Measurements from ENCODE around the gene OR14A16.

Gene OR14A16

DNA sequence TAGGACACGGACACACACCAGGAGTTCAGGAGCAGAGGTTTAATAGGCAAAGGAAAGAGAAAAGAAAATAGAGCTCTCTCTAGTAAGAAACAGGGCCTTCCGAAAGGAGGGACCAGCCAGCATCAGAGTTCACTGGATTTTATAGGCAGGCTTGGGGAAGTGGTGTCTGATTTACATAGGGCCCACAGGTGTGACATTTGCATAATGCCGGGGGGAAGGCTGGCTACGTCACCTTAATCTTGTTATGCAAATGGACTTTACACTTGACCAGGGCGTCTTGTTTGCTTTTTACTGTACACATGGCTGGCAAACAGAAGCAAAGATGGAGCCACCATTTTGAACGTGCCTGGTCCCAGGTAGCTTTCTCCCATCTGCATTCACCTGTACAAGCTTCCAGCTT is at the start of gene OR14A16:
TSS of gene OR14A16 (minus strand) at position 97 of the 400 bp plus-strand sequence. CDS start 8,390 bp downstream, outside the sequence.
- no peak for DNase-seq

DNA sequence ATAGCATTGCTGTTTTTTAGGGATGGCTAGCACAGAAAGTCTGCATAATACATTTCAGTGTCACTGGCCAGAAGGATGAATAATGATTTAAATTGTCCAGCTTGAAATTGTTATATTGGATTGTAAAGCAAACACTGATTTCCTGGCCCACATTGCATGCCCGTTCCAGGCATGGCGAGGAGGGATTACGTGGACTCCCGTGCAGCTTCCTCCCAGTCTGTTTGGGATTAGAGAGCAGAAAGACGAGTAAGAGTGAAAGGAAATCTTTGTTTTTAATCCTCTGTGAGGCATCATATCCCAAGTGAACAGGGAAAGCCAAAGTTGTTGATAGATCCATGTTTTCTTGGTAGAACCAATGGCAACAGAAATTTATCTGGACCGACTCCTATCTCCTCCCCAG is 41.5 kb upstream of the OR14A16 start:
- DNase-seq, result no peak

GRCh38 chr1:247864644-247865043 is 40.7 kb upstream of the OR14A16 start:
- no peak for DNase-seq

DNA sequence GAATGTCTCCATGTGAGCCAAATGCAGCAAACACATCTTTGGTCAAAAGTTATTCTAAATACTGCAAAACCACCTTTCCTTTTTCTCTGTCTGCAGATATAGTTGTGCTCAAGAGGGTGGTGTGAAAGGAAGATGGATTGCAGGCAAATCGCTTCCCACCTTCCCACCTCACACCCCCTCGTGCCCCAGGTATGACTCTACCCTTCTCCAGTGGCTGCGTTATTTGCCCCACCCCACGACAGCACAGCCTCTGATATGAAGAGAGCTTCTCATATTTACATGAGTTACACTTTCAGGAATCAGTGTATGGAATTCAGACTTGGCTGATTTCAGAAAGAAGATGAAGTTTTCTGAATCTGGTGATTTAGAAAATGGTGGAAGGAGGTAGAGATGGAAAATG is 38.8 kb upstream of the OR14A16 start:
- DNase-seq, result no peak

GRCh38 chr1:247857985-247858619 is 34.2 kb upstream of the OR14A16 start:
- no peak for DNase-seq

DNA sequence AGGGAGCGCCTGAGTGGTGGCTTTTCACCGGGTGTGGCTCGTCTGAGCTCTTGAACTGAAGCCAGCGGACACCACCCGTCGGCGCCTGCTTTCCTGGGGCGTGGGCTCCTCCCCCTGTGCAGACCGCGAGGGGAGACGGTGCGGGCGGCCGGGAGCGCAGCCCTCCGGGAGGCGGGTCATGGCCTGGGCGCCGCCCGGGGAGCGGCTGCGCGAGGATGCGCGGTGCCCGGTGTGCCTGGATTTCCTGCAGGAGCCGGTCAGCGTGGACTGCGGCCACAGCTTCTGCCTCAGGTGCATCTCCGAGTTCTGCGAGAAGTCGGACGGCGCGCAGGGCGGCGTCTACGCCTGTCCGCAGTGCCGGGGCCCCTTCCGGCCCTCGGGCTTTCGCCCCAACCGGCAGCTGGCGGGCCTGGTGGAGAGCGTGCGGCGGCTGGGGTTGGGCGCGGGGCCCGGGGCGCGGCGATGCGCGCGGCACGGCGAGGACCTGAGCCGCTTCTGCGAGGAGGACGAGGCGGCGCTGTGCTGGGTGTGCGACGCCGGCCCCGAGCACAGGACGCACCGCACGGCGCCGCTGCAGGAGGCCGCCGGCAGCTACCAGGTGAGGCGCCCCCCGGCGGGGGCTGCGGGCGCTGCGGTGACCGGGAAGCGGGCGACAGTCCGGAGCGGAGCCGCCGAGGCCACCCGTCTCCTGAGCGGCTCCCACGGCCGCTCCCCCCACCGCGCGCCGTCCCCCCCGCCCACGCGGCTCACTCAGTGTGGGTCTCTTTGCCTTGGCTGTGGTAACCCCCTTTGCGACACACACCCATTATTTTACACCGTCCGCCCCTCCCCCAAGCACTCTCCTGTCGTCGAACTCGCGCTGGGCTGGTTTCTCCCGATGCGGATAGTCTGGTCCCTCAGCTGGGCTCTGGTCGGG is 33.4 kb upstream of the OR14A16 start, which contains the start of gene TRIM58:
TSS of gene TRIM58 (plus strand) at position 119 of the 916 bp plus-strand sequence. CDS start at position 179, 60 bp downstream.
- DNase-seq, result no peak

- no peak for DNase-seq
Observed at GRCh38 chr1:247855911-247856310, 32.0 kb upstream of the OR14A16 start.

GRCh38 chr1:247854899-247855545 is 31.1 kb upstream of the OR14A16 start:
- DNase-seq, result no peak

GRCh38 chr1:247849616-247850015 is 25.7 kb upstream of the OR14A16 start:
- DNase-seq, result no peak

- DNase-seq, result no peak
Observed at GRCh38 chr1:247848346-247848745, 24.4 kb upstream of the OR14A16 start.

- no peak for DNase-seq
Observed at GRCh38 chr1:247845693-247846017, 21.7 kb upstream of the OR14A16 start.

GRCh38 chr1:247845011-247845692 is 21.2 kb upstream of the OR14A16 start:
- no peak for DNase-seq

DNA sequence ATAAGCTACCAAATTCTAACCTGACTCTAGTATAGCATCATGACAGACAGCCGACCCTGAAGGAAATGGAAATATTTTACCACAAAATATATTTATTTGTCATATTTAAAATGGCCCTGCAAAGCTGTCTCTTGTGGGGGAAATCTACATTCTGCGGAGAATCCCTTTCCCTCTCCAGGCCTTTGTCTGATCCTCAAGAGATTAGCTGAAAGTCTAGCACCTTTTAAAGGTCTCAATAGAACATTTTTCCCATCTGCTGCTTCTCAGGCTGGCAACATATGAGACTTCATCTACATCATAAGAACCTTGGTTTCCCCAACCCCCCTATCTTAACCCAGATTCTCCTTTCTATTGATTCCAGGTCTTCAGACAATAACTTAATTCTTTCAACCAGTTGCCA is 19.5 kb upstream of the OR14A16 start:
- no peak for DNase-seq

GRCh38 chr1:247841796-247842195 is 17.9 kb upstream of the OR14A16 start, which contains the start of gene OR11L1:
Gene OR11L1, minus strand, starts transcription at chr1:247841896. Its CDS starts 0 bp downstream, at chr1:247841896.
- DNase-seq, result no peak

- DNase-seq, result no peak
Observed at GRCh38 chr1:247840818-247841217, 16.9 kb upstream of the OR14A16 start.

DNA sequence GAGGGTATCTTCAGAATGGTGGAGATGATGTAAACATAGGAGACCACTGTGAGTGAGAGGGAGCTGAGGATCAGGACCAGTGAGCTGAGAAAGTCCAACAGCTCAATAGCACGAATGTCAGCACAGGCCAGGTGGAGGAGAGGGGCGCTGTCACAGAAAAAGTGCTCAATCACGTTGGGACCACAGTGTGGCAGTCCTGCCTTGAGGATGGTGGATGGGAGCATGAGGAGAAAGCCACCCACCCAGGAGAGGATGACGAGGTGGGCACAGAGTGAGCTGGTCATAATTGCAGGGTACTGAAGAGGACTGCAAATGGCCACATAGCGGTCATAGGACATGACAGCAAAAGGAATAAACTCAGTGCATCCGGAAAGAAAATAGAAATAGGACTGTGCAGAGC is 9.7 kb upstream of the OR14A16 start:
- DNase-seq, result no peak

DNA sequence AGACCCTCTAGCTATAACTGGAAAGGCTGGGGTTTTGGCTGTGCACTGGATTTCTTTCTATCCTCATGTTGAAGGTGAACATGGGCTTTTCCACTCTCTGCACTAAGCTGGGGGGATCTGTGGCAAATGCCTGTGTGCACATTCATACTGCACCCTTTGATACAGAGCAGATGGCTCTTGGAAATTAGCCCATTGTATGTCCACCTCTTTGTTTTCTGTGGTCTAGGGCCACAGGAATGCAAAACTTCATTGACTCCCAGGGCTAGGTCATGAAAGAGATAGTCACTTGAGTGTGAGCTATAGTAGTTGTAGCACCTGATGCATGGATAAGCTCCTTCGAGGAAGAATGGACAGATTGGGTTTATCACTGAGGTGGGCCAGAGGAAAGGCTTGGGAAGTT is 5.7 kb upstream of the OR14A16 start:
- no peak for DNase-seq

DNA sequence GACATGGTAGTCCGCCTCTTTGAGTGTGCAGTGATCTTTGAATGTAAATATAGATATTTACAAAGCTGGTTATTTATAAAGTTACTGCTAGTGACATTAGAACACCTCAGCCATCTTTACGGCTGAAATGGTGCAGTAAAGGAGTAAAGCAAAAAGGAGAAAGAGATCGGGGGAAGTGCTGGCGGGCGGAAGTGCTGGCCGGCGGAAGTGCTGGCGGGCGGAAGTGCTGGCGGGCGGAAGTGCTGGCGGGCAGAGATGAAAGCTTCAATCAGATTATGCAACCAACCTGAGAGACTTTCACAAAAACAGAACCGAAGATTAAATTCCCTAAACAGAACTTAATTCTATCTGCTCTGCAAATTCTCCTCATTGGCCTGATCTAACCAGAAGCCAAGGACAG is 1.4 kb upstream of the OR14A16 start:
- no peak for DNase-seq

DNA sequence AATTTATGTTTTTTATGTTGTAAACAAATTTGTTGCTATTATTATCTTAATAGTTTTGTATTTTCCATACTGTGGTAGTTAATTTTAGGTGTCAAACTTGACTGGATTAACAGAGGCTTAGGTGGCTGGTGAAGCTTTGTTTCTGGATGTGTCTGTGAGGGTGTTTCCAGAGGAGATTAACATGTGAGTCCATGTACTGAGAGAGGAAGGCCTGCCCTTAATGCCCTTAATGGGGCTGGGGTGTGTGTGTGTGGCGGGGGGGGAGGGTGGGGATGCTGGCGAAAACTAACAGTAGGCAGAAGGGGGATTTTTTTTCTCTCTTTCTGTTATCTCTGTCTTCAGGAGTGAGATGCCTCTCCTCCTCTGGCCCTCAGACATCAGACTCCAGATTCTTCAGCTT is 1.9 kb downstream of the OR14A16 start:
- DNase-seq, result no peak

DNA sequence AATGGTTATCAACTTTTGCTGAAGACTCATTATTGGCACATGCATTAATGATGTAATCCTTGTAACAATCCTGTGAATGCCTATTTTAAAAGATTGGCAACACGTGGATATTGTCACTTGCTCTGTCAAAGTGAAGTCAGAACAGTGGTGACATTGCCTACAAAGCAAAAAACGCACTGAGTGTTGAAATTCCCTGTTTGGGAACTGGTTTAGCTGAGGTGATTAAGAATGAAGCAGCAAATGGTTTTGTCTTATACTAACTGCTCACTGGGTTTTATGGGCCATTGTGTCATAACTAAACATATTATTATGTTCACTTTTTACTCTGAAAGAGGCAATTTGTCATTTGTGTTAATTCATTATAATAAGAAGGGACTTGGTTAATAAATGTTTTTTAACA is 11.3 kb downstream of the OR14A16 start:
- no peak for DNase-seq

- no peak for DNase-seq
Observed at GRCh38 chr1:247797518-247797917, 26.4 kb downstream of the OR14A16 start.

GRCh38 chr1:247769603-247770002 is 54.3 kb downstream of the OR14A16 start:
- DNase-seq, result no peak
